HG02973 (cell line): ENCODE data around the gene DECR2.
A peak's percentile ranks its signal among the peaks of the same experiment; 100 is the strongest.

Experiments used
- ATAC-seq: cut with Tn5 transposase; IDR thresholded peaks from one replicate; pipeline ENCODE4 v1.9.1; 2021; ENCODE audit warnings: moderate library complexity; ENCODE audit not compliant: unreplicated experiment

DECR2 gene

DNA sequence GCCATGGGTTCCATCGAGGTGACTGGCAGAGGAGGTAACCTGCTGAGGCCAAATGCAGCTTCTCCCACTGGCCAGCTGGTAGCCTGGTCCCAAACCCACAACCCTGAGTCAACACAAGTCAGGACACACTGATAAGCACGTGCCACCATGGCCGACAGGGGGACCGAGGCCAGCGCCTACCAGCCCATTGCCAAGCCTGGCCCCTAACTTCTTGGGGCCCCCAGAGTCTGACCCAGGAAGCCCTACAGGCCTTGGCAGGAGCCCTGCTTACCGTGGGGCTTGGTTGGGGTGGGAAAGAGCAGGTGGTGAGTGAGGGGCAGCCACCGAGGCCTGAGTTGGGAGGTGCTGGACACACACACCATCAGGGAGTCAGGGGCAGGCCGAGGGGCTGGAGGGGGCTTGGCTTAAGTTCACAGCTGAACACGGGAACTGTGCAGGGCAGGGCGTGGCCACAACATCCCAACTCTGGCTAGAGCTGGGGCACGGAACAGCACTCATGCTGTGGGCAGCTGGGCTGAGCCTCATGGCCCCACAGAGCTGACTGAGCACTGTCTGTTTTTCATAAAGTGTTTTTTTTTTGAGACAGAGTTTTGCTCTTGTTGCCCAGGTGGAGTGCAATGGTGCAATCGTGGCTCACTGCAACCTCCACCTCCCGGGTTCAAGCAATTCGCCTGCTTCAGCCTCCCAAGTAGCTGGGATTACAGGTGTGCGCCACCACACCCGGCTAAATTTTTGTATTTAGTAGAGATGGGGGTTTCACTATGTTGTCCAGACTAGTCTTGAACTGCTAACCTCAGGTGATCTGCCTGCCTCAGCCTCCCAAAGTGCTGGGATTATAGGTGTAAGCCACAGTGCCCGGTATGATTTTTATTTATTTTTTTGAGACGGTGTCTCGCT is 36.8 kb upstream of the DECR2 start:
- no peak for ATAC-seq

- ATAC-seq, result no peak
These were observed 35.2 kb upstream of the DECR2 start for GRCh38 chr16:366476-366875.

DNA sequence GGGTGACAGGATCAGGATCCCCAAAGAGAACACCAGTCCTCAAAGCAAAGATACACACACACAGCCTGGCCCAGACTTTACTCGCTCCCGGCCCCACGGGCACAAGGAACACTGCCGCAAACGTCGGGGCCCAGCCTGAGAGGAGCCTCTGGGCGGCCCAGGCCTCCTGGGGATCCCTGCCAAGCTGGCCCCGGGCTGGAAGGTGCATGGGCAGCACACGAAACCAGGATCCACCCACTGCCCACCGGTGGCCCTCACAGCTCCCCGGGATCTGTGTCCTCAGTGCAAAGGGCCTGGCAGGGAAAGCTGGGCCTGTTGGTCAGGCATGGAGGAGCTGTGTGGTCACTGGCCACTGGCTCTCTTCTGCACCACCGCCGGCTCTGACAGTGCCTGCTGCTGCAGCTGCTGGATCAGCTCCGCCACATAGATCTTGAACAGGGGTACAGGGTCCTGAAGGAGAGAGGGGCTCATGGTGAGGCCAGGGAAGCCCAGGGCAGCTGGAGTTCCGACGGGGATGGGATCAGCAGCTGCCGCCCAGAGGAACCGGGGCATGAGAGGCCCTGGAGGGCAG is 34.3 kb upstream of the DECR2 start:
- ATAC-seq, result no peak

GRCh38 chr16:368388-369158 is 33.1 kb upstream of the DECR2 start:
- no peak for ATAC-seq

GRCh38 chr16:369275-369865 is 32.3 kb upstream of the DECR2 start:
- ATAC-seq, result no peak

DNA sequence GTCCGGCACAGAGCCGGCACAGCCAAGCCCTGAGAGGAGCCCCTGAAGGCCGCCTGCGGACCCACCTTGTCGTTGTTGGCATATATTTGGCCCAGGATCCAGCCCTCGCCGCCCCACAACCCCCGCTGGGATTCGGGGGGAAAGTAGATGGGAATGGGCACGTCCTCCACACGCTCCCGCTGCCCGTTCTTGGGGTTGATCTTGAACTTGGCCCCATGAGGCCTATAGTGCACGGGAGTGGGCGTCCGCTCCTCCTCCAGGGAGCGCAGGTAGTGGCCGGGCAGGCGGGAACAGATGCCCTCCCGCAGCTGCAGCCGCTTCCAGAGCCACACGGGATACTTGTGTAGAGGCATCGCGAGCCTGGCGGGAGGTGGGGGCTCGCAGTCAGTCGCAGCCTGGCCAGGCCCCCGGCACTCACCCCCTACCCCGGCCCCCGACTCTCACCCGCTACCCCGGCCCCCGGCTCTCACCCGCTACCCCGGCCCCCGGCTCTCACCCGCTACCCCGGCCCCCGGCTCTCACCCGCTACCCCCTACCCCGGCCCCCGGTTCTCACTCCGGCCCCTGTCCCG is 31.7 kb upstream of the DECR2 start:
- no peak for ATAC-seq

DNA sequence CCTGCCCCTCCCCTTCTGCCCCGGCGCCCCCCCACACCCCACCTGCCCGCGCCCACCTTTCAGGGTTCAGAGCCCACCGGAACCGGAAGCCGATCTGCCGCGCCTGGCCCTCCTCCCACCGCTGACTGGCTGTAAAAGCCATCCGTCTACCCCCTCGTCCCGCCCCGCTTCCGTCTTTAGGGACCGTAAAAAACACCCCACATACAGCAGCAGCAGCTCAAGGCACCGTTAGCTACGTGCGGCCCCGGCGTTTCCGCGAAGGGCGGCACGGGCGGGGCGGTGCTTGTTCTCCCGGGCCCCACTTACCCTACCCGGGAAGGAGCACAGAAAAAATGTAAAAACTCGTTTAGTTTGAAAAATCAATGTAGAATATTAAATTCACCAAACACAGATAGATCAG is 31.2 kb upstream of the DECR2 start, which contains the start of gene MRPL28:
MRPL28 (minus strand) TSS at position 96 of the 400 bp plus-strand sequence. CDS start 320 bp downstream, outside the sequence.
- ATAC-seq, result peak; percentile 77

DNA sequence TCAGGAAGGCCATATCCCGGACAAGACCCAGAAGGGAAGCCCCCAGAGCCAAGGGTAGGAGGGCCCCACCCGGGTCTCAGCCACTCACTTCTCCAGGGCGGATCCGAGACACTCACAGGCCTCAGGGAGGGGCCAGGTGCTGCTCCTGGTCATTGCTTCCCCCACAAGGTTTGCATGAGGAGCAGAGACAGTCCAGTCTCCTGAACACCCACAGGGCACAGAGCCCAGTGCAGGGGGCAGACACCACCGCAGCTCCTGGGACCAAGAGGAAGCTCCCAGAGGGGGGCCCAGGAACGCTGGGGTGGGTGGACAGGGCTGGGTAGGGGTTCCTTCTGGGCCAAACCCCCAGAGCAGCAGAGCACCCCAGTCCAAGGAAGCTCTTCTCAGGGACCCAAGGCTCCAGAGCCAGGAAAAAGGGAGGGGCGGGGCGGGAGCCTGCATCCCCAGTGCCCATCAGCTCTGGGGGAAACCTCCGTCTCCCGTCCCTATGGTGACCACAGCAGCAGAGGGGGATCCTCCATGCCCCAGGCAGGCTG is 30.6 kb upstream of the DECR2 start:
- ATAC-seq, result no peak

- ATAC-seq, result no peak
These were observed 30.0 kb upstream of the DECR2 start for GRCh38 chr16:371515-372301.

GRCh38 chr16:372302-372983 is 29.2 kb upstream of the DECR2 start:
- ATAC-seq, result no peak

DNA sequence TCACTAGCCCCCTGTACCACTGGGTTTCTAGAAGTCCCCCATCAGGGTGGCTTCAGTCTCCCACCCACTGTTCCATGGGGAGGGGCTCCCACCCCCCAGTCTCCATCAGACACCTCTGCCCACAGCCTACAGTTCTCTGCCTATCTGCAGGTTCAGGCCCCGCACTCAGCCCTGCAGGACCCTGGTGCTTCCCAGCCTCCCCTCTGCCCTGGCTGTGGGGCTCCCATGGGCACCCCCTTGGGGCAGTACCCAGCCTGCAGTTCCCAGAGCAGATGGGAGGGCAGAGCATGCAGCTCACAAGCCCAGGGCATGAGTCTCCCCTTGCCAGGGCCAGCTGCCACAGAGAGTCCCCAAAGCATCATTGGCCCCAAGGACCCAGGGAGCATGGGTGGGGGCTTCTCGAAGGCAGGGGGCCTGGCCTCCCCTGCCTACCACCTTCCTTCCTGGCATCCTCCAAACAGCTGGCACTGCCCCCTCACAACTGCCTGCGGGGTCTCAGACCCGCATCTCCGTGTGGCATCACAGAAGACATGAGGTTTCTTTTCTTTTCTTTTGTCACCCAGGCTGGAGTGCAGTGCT is 28.6 kb upstream of the DECR2 start:
- no peak for ATAC-seq

GRCh38 chr16:373848-374615 is 27.7 kb upstream of the DECR2 start:
- no peak for ATAC-seq

GRCh38 chr16:374616-374926 is 27.1 kb upstream of the DECR2 start:
- no peak for ATAC-seq

DNA sequence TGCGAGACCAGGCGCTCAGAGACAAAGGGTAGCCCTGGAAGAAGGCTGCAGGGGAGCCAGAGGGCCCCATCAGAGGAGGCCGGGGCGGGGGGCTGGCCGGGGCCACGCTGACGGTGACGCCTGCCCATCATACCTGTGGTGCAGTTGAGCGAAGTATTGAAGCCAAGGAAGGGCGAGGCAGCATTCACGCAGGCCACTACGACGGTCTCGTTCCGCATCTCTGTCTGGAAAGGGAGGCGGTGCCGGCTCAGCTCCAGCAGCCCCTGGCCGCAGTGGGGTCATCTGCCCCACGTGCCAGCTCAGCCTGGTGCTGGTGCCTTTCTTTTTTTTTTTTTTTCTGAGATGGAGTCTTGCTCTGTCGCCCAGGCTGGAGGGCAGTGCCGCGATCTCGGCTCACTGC is 26.5 kb upstream of the DECR2 start:
- no peak for ATAC-seq

- no peak for ATAC-seq
These were observed 25.5 kb upstream of the DECR2 start for GRCh38 chr16:375927-376816.

- no peak for ATAC-seq
These were observed 24.8 kb upstream of the DECR2 start for GRCh38 chr16:376817-377418.

- ATAC-seq, result no peak
These were observed 24.2 kb upstream of the DECR2 start for GRCh38 chr16:377419-377951.
